OCI-LY3 (cell line): Measurements from ENCODE around the gene TMEM121B.

Experiments
- CTCF ChIP-seq: fragments of 200-600, 300-600 bp; sonication (generic); IDR thresholded peaks from 2 replicates; pipeline ENCODE4 v1.5.1; 2014; ENCODE audit warnings: antibody characterized with exemption, low read length, low read depth
- EZH2phosphoT487 ChIP-seq: fragments of 200-600 bp; shearing (Covaris generic); IDR thresholded peaks from 2 replicates; pipeline ENCODE4 v1.6.1; 2018; ENCODE audit warnings: antibody characterized with exemption, mixed run types, low read depth

- TF ChIP-seq CTCF, result no peak
- TF ChIP-seq EZH2phosphoT487, result no peak
Measured at GRCh38 chr22:17117890-17118289, 3.3 kb downstream of the TMEM121B start.
